Body of pancreas (tissue), 4 donors: ENCODE measurements around the gene PLIN4.

Experiments used
- POLR2A ChIP-seq, 3 donors: fragments of 450-650 bp; IDR thresholded peaks; one replicate each; pipeline ENCODE4 v1.6.1; 2016; ENCODE audit warnings: antibody characterized with exemption in 3 of 3, mild to moderate bottlenecking in 2 of 3
- TF ChIP-seq, protein P1 (sequence below), 7 experiments: fragments of 450-650 bp in 4 of 7; fragments of 200-600 bp in 3 of 7; sonication (generic) in 3 of 7; IDR thresholded peaks; one replicate each; pipeline ENCODE4 v1.5.1; 2016 to 2019; ENCODE audit warnings: antibody characterized with exemption in 7 of 7

DNA sequence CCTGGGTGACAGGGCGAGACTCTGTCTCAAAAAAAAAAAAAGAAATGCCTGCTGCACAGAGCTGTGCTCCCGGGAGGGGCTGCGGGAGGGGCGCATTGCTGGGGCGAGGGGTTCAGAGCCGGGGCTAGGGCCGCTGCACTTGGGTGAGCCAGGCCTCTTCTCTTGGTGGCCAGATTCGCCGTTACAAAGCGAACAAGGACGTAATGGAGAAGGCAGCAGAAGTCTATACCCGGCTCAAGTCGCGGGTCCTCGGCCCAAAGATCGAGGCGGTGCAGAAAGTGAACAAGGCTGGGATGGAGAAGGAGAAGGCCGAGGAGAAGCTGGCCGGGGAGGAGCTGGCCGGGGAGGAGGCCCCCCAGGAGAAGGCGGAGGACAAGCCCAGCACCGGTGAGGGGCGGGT, 19.0 kb downstream of the PLIN4 start:
- TF ChIP-seq, protein P1, sequence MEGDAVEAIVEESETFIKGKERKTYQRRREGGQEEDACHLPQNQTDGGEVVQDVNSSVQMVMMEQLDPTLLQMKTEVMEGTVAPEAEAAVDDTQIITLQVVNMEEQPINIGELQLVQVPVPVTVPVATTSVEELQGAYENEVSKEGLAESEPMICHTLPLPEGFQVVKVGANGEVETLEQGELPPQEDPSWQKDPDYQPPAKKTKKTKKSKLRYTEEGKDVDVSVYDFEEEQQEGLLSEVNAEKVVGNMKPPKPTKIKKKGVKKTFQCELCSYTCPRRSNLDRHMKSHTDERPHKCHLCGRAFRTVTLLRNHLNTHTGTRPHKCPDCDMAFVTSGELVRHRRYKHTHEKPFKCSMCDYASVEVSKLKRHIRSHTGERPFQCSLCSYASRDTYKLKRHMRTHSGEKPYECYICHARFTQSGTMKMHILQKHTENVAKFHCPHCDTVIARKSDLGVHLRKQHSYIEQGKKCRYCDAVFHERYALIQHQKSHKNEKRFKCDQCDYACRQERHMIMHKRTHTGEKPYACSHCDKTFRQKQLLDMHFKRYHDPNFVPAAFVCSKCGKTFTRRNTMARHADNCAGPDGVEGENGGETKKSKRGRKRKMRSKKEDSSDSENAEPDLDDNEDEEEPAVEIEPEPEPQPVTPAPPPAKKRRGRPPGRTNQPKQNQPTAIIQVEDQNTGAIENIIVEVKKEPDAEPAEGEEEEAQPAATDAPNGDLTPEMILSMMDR (IDR thresholded peaks at IDR 0.05) = no peak
- TF ChIP-seq POLR2A (IDR thresholded peaks at IDR 0.05) = no peak
